ENCODE data around the gene CNIH3.

CNIH3 gene

GRCh38 chr1:224782281-224783000 lies 166.3 kb downstream of the CNIH3 start:
- ATAC-seq = no peak

- no peak for ATAC-seq
Observed at GRCh38 chr1:224783006-224783651, 167.0 kb downstream of the CNIH3 start.

- ATAC-seq = no peak
Observed at GRCh38 chr1:224784265-224785039, 168.3 kb downstream of the CNIH3 start.

GRCh38 chr1:224785040-224785328 lies 168.9 kb downstream of the CNIH3 start:
- no peak for ATAC-seq

GRCh38 chr1:224785622-224786021 lies 169.5 kb downstream of the CNIH3 start:
- ATAC-seq = no peak

GRCh38 chr1:224786533-224787250 lies 170.6 kb downstream of the CNIH3 start:
- no peak for ATAC-seq

GRCh38 chr1:224789311-224789710 lies 173.2 kb downstream of the CNIH3 start:
- no peak for ATAC-seq

Measured in activated CD4-positive, CD25-positive, alpha-beta regulatory T cell treated with anti-CD3 and anti-CD28 coated beads, Interleukin-2, amount 50 U/mL, for 24 hours (primary cell).